C4-2B (cell line): ENCODE measurements around the gene KCNK4.

ENCODE experiments used
- CTCF ChIP-seq: fragments of 450-650 bp; conservative IDR thresholded peaks from 2 replicates; pipeline ENCODE4 v1.5.1; 2017; ENCODE audit warnings: mild to moderate bottlenecking
- ZFX ChIP-seq: fragments of 450-650 bp; IDR thresholded peaks from 2 replicates; pipeline ENCODE4 v1.6.1; 2017

DNA sequence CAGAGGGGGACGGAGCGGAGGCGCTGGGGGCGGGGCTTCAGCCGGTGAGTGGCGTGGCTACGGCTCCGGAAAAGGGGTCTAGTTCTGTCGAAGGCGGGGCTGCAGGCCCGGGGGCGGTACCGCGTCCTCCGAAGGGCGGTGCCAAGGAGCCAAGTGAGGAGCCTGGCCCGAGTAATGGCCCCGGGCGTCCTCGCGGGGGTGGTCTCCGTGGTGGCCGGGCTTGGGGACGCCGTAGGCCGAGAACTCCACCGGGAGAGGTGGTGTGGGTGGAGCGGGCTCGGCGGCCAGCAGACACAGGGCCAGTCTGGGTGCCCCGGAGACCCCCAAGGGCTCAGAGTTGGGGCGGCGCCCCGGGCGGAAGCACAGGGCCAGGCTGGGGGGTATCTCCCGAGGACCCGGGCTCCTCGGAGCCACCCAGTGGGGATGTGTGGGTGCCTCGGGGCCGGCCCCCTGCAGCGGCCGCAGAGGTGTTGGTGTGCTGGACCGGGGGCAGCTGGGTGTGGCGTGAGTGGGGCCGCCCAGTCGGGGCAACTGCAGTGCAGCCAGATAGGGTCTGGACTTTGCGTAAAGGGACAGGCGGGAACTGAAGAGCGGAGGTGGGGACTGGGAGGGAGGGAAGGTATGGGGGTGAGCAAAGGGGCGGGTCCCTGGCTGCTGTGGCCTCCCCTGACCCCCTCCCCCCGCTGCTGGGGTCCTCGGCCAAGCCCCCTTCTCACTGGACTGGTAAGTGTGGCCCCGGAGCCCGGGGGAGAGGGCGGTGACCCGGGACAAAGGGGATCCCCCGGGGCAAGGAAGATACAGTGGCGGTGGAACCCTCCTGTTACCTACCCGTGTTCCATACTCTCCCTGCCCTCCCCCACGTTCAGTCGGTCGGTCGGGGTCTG lies 49.4 kb upstream of the KCNK4 start:
- no peak for TF ChIP-seq CTCF
- no peak for TF ChIP-seq ZFX
